ENCODE results near the gene GTF2B. TPM values are rescaled to one million over a fixed set of nuclear protein-coding genes. Genes with fewer than 3 reads are reported as not detected.

GTF2B gene
- total RNA-seq, 1 donor, result 36.7 TPM

DNA sequence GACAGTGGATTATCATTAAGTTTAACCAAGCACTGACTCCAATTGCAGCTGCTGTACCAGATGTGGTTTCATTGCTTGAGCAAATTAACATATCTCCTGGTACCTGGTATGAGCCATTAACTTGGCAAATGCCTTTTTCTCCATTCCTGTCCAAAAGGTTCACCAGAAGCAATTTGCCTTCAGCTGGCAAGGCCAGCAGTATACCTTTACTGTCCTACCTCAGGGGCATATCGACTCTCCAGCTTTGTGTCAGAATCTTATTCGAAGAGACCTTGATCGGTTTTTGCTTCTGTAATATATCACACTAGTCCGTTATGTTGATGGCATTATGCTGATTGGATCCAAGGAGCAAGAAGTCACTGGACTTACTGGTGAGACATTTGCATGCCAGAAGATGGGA, 9.5 kb upstream of the GTF2B start:
- no peak overlapping the region for H3K4me3 ChIP-seq (ENCODE audit: low read depth, low read length)
- DNase-seq (ENCODE audit: low read depth), result no peak
- TF ChIP-seq, protein P1, sequence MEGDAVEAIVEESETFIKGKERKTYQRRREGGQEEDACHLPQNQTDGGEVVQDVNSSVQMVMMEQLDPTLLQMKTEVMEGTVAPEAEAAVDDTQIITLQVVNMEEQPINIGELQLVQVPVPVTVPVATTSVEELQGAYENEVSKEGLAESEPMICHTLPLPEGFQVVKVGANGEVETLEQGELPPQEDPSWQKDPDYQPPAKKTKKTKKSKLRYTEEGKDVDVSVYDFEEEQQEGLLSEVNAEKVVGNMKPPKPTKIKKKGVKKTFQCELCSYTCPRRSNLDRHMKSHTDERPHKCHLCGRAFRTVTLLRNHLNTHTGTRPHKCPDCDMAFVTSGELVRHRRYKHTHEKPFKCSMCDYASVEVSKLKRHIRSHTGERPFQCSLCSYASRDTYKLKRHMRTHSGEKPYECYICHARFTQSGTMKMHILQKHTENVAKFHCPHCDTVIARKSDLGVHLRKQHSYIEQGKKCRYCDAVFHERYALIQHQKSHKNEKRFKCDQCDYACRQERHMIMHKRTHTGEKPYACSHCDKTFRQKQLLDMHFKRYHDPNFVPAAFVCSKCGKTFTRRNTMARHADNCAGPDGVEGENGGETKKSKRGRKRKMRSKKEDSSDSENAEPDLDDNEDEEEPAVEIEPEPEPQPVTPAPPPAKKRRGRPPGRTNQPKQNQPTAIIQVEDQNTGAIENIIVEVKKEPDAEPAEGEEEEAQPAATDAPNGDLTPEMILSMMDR (IDR thresholded peaks at IDR 0.05; ENCODE audit: insufficient read depth, low read length), result no peak

DNA sequence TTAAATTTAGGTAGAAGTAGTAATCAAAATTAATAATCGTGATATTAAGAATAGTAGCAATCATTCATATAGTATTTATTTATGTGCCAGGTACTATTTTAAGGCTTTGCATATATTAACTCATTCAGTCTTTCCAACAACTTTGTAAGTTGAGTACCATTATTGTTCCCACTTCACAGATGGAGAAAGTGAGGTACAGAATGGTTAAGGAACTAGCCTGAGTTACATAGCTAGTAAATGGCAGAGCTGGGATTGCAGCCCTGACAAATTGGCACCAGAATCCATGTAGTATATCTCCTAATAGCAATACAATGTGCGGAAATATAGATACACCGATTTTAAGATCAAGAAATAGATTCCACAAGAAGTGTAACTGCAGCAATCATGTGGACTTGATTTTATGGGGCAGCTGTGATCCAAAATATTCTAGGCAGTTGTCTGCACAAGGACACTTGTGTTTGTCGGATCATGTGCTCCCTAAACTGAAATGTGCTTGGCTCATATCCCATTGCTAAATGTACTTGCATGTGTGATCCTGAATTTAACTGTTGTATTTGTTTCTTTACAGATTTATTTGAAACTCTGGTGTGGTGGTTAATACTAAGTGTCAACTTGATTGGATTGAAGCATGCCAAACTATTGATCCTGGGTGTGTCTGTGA, 5.8 kb upstream of the GTF2B start:
- no peak overlapping the region for H3K4me3 ChIP-seq (ENCODE audit: low read depth, low read length)
- no peak for DNase-seq (ENCODE audit: low read depth)
- TF ChIP-seq, protein P1 (IDR thresholded peaks at IDR 0.05; ENCODE audit: insufficient read depth, low read length), result no peak

DNA sequence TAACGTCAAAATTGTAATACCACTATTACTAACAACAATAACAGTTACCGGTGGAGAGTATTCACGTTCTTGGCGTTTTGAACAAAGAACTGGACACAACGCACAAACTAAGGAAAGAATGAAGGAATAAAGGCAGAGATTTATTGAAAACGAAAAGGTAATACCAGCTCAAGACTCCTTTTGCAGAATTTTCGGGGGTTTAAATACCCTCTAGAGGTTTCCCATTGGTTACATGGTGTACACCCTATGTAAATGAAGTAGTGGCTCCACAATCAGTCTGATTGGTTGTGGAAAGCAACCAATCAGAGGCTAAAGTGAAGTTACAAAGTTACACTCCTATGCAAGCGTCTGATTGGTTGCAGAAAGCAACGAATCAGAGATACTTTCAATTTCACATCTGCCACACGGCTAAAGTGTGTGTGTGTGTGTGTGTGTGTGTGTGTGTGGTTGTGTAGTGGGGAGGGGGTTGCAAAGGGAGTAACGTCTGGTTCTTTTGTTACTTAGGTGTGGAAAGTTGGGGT, 1.1 kb upstream of the GTF2B start:
- TF ChIP-seq, protein P1 (IDR thresholded peaks at IDR 0.05; ENCODE audit: insufficient read depth, low read length), result no peak
- H3K4me3 ChIP-seq (ENCODE audit: low read depth, low read length), result peak overlapping the region; percentile 38
- peak; percentile 72 for DNase-seq (ENCODE audit: low read depth)

GRCh38 chr1:88891951-88892340, 579 bp upstream of the GTF2B start:
- TF ChIP-seq, protein P1 (IDR thresholded peaks at IDR 0.05; ENCODE audit: insufficient read depth, low read length), result no peak
- no peak for DNase-seq (ENCODE audit: low read depth)
- H3K4me3 ChIP-seq (ENCODE audit: low read depth, low read length), result peak overlapping the region; percentile 98

- TF ChIP-seq, protein P1 (IDR thresholded peaks at IDR 0.05; ENCODE audit: insufficient read depth, low read length), result no peak
- H3K4me3 ChIP-seq (ENCODE audit: low read depth, low read length), result peak overlapping the region; percentile 98
- peak; percentile 42 for DNase-seq (ENCODE audit: low read depth)
These were observed 513 bp downstream of the GTF2B start for GRCh38 chr1:88890791-88891317.

DNA sequence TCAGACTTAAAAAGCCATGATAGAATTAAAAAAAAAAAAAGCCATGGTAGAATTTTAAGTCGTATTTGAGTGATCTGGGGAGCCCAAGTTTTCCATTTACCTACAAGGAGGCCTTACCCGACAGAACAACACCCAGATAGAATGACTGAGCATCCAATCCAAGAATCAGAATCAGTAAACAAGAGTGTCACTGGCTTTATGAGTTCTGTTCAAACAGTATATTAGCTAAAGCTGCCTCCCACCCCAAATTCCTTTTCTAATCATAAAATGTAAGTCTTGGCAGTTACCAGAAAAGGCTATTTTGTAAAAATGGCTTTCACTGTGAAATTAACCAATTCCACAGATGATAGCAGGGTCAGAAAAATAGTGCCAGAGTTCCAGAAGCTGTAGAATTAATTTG, 1.2 kb downstream of the GTF2B start:
- H3K4me3 ChIP-seq (ENCODE audit: low read depth, low read length), result peak overlapping the region; percentile 98
- TF ChIP-seq, protein P1 (IDR thresholded peaks at IDR 0.05; ENCODE audit: insufficient read depth, low read length), result no peak
- no peak for DNase-seq (ENCODE audit: low read depth)
